A673 (cell line): ENCODE data around the gene GPD1L. TPM values are rescaled to one million over a fixed set of nuclear protein-coding genes. Genes with fewer than 3 reads are reported as not detected.
"Not testable (repeated sequence)": the region's sequence is repeated elsewhere in the genome, so short reads cannot be mapped to it uniquely, and the experiment has no call there.

ENCODE experiments used
- Bru-seq: library from RNA; stranded (reverse); fragments of 400-500 nt; gene quantifications from one replicate; lab custom pipeline; 2021; lab: Mats Ljungman, UMichigan
- BruChase-seq, 2 experiments: library from RNA; stranded (reverse); fragments of 400-500 nt; gene quantifications; one replicate each; lab custom pipeline; 2021; lab: Mats Ljungman, UMichigan
- BruUV-seq: library from RNA; stranded (reverse); fragments of 400-500 nt; replicated peaks from 2 replicates; lab custom pipeline; 2021; lab: Mats Ljungman, UMichigan
- CTCF ChIA-PET: fragments of 300-600 bp; sonication (Branson Sonifier 250); formaldehyde crosslinking; loops from one replicate; lab custom pipeline; 2022; ENCODE audit warnings: antibody characterized with exemption; lab: Charles Lee
- POLR2A ChIA-PET: fragments of 300-600 bp; sonication (Branson Sonifier 250); formaldehyde crosslinking; loops from one replicate; lab custom pipeline; 2022; ENCODE audit warnings: antibody characterized with exemption; ENCODE audit not compliant: low non-redundant PET; lab: Charles Lee
- DNase-seq: peaks from one replicate; pipeline ENCODE4 v3.0.0-alpha.2; 2015; ENCODE audit warnings: low spot score
- H3K27ac ChIP-seq: fragments of 200-600 bp; sonication (generic); 2 replicates; pipeline ENCODE4 v1.5.1; 2016; ENCODE audit warnings: mixed run types, low read depth, mild to moderate bottlenecking, mixed read lengths, antibody characterized with exemption, low read length; ENCODE audit not compliant: poor library complexity, severe bottlenecking
- H3K27me3 ChIP-seq: fragments of 200-600 bp; sonication (generic); replicated peaks from 2 replicates; pipeline ENCODE4 v1.6.1; 2017; ENCODE audit warnings: mixed run types, low read depth, mild to moderate bottlenecking, mixed read lengths, antibody characterized with exemption, low read length; ENCODE audit not compliant: insufficient read depth, poor library complexity
- H3K36me3 ChIP-seq: fragments of 200-600 bp; sonication (generic); 2 replicates; pipeline ENCODE4 v1.6.1; 2016; ENCODE audit warnings: mixed run types, mild to moderate bottlenecking, mixed read lengths, antibody characterized with exemption, low read length; ENCODE audit not compliant: insufficient read depth, poor library complexity, severe bottlenecking
- H3K4me1 ChIP-seq: fragments of 200-600 bp; sonication (generic); 2 replicates; pipeline ENCODE4 v1.6.1; 2017; ENCODE audit warnings: mixed run types, mild to moderate bottlenecking, mixed read lengths, antibody characterized with exemption, low read length; ENCODE audit not compliant: insufficient read depth, poor library complexity, severe bottlenecking
- H3K4me3 ChIP-seq: fragments of 200-600 bp; sonication (generic); 2 replicates; pipeline ENCODE4 v1.5.1; 2016; ENCODE audit warnings: low read depth, mixed run types, mild to moderate bottlenecking, mixed read lengths, low read length; ENCODE audit not compliant: poor library complexity, severe bottlenecking
- H3K9me3 ChIP-seq: fragments of 200-600 bp; sonication (generic); 2 replicates; pipeline ENCODE4 v1.6.1; 2016; ENCODE audit warnings: mixed run types, low read depth, mild to moderate bottlenecking, mixed read lengths, antibody characterized with exemption, low read length; ENCODE audit not compliant: poor library complexity, severe bottlenecking
- EZH2 ChIP-seq: fragments of 200-600 bp; sonication (generic); IDR thresholded peaks from 2 replicates; pipeline ENCODE4 v1.6.1; 2017; ENCODE audit warnings: borderline replicate concordance, low read depth, mild to moderate bottlenecking, mixed read lengths, antibody characterized with exemption, low read length; ENCODE audit not compliant: poor library complexity, severe bottlenecking
- intact Hi-C: fragments of 100-400 bp; cut with micrococcal nuclease; formaldehyde crosslinking; loops from one replicate; pipeline ENCODE4 v1.10.0; 2022; ENCODE audit not compliant: unreplicated experiment
- long read RNA-seq: library from polyadenylated mRNA; stranded (forward); transcript quantifications from one replicate; pipeline ENCODE4 v2.0.0, GENCODE V29; 2022
- total RNA-seq: library from RNA; stranded (reverse); gene quantifications from 2 replicates; pipeline ENCODE4 v1.2.3, GENCODE V29; 2021
- TF ChIP-seq, protein P1 (sequence below): fragments of 300-800, 200-600 bp; sonication (generic); conservative IDR thresholded peaks from 2 replicates; pipeline ENCODE4 v1.5.1; 2017; ENCODE audit warnings: low read depth, mild to moderate bottlenecking, antibody characterized with exemption, low read length, moderate library complexity, mixed read lengths

GPD1L gene
- total RNA-seq (9.9 and 12.6 TPM in 2 replicates), Bru-seq, nascent RNA (percentile 46 among the genes with signal in this experiment), BruChase-seq, experiment 1, labeled RNA remaining after a 2-hour chase (percentile 53 among the genes with signal in this experiment), BruChase-seq, experiment 2, labeled RNA remaining after a 6-hour chase (percentile 55 among the genes with signal in this experiment)
- long read RNA-seq, full-length matches to known transcripts = 2 of 4 reads
- long read RNA-seq, partial matches to known transcripts = 0 of 4 reads
- long read RNA-seq, other reads (novel, unspliced or antisense) = 2 of 4 reads

DNA sequence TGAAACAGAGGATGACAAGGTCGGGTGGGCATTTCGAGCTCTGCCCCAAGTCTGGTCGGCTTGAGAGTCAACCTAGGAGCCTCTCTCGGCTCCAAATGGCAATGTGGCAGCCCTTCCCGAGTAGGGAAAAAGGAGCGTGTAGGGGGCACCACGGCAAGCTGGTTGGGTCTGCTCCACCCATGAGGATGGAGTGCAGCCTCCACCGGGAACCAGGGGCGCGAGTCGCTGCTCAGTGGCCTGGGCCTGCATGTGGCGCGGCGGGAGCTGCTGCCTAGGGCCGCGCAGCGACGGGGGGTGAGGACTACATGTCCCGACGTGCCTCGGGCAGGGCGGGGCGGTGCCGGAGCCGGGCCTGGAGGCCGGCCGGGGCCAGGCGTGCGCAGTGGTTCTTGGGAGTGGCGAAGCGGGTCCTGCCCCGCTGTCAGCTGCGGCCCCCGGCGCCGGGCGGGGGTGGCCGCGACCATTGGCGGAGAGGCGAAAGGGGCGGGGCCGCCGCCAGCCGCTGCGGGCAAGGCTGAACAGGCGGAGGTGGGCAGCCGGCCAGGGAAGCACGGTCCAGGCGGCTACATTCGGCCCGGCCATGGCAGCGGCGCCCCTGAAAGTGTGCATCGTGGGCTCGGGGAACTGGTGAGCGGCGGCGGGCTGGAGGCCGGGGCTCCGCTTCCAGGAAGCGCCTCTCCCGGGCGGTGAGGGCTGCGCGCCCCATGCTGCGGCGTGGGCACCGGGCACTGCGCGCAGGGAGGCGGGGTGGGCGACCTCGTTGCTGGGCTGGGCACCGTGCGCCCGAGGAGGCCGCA, at the start of gene GPD1L:
GPD1L (plus strand) TSS at position 489 of the 797 bp plus-strand sequence; CDS start at position 581, 92 bp downstream.
- H3K36me3 ChIP-seq = no peaks in the 10 kb centered on the region
- intact Hi-C loops = no loop called here
- peak within 1 kb of the TSS; percentile 54 for H3K27ac ChIP-seq
- peak within 1 kb of the TSS; percentile 79 for H3K4me3 ChIP-seq
- TF ChIP-seq EZH2 = no peak
- TF ChIP-seq, protein P1, sequence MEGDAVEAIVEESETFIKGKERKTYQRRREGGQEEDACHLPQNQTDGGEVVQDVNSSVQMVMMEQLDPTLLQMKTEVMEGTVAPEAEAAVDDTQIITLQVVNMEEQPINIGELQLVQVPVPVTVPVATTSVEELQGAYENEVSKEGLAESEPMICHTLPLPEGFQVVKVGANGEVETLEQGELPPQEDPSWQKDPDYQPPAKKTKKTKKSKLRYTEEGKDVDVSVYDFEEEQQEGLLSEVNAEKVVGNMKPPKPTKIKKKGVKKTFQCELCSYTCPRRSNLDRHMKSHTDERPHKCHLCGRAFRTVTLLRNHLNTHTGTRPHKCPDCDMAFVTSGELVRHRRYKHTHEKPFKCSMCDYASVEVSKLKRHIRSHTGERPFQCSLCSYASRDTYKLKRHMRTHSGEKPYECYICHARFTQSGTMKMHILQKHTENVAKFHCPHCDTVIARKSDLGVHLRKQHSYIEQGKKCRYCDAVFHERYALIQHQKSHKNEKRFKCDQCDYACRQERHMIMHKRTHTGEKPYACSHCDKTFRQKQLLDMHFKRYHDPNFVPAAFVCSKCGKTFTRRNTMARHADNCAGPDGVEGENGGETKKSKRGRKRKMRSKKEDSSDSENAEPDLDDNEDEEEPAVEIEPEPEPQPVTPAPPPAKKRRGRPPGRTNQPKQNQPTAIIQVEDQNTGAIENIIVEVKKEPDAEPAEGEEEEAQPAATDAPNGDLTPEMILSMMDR = no peak
- no TSS peak for BruUV-seq
- peaks cover 19% of the 10 kb centered on the region for H3K4me1 ChIP-seq
- ChIA-PET POLR2A (interaction anchor here (0.6 kb wide), 1 partner anchor 71 kb away, joined by 4 read pairs; no protein-coding TSS in a partner anchor), CTCF (no interaction called here)
- no peaks in the 10 kb centered on the region for H3K27me3 ChIP-seq
- peak; percentile 95 for DNase-seq
- H3K9me3 ChIP-seq = peaks cover 8% of the 10 kb centered on the region

DNA sequence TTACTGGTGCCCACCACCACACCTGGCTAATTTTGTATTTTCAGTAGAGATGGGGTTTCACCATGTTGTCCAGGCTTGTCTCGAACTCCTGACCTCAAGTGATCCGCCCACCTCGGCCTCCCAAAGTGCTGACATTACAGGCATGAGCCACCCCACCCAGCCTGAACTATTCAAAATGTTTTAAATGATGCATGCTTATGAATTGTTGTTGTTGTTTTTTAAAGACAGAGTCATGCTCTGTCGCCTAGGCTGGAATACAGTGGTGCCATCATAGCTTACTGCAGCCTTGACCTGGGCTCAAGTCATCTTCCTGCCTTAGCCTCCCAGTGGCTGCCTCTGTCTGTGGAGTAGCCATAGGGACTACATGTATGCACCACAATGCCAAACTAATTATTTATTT, 48.0 kb upstream of the GPD1L start:
- H3K36me3 ChIP-seq, H3K4me3 ChIP-seq, H3K4me1 ChIP-seq, H3K27ac ChIP-seq, H3K9me3 ChIP-seq, BruUV-seq, POLR2A ChIA-PET, CTCF ChIA-PET, DNase-seq, intact Hi-C loops, H3K27me3 ChIP-seq: not testable (repeated sequence)

DNA sequence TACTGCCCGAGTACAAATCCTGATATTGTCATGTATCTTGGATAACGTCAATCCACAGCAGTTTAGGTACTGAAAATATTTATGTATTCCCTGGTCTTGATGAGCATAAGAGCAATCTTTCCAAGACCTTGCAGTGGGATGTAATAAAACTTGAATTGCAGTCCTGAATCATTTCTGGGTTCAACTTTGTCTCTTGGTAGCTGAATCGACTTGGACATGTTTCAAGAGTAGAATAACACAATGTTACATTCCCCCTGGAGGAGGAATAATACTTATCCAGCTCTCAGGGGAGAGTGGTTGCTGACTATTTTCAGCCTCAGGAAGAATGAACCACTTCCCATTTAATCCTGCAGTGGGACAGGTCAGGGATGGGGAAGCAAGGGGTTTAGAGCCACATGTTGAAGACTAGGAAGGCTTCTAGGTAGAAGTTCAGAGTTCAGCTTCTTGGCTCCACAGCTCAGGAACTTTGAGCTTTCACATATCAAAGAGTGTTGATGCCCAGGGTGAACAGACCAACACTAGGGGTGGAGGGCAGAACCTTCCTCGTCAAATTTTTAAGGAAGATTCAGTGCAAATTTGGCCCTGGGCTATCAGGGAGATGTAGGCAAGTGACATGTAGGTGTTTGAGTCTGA, 43.4 kb upstream of the GPD1L start:
- POLR2A ChIA-PET = no interaction called here
- no peaks in the 10 kb centered on the region for H3K4me1 ChIP-seq
- CTCF ChIA-PET = no interaction called here

More for the DNA sequence above, 43.4 kb upstream of the GPD1L start:
- no peak overlapping the region for H3K27ac ChIP-seq
- H3K9me3 ChIP-seq = no peaks in the 10 kb centered on the region
- no peak for DNase-seq
- H3K36me3 ChIP-seq = no peaks in the 10 kb centered on the region
- intact Hi-C loops = no loop called here
- BruUV-seq = no TSS peak
- no peaks in the 10 kb centered on the region for H3K27me3 ChIP-seq
- H3K4me3 ChIP-seq = no peak overlapping the region
- TF ChIP-seq, protein P1 = no peak
- no peak for TF ChIP-seq EZH2
